ENCODE measurements around the gene TPD52L1.

Gene TPD52L1

GRCh38 chr6:125304970-125305660, 151.5 kb downstream of the TPD52L1 start:
- no peak for DNase-seq (ENCODE audit: low spot score)

- no peak for DNase-seq (ENCODE audit: low spot score)
Measured at GRCh38 chr6:125306756-125307149, 153.2 kb downstream of the TPD52L1 start.

- DNase-seq (ENCODE audit: low spot score): no peak
Measured at GRCh38 chr6:125307150-125307838, 153.7 kb downstream of the TPD52L1 start.

GRCh38 chr6:125307964-125308615, 154.5 kb downstream of the TPD52L1 start:
- no peak for DNase-seq (ENCODE audit: low spot score)

- peak; percentile 17 for DNase-seq (ENCODE audit: low spot score)
Measured at GRCh38 chr6:125310994-125311649, 157.5 kb downstream of the TPD52L1 start.

- no peak for DNase-seq (ENCODE audit: low spot score)
Measured at GRCh38 chr6:125312478-125312877, 158.9 kb downstream of the TPD52L1 start.

- DNase-seq (ENCODE audit: low spot score): no peak
Measured at GRCh38 chr6:125312950-125313349, 159.4 kb downstream of the TPD52L1 start.
